Neural crest cell (in vitro differentiated cells): Measurements from ENCODE around the gene R3HDM4. TPM values are rescaled to one million over a fixed set of nuclear protein-coding genes. Genes with fewer than 3 reads are reported as not detected.
"Not testable (repeated sequence)": the region's sequence is repeated elsewhere in the genome, so short reads cannot be mapped to it uniquely, and the experiment has no call there.

Experiments
- DNase-seq: peaks from one replicate; pipeline ENCODE4 v3.0.0; 2021; ENCODE audit warnings: low read depth, mixed read lengths, low spot score
- H3K27ac Mint-ChIP-seq: one replicate; pipeline ENCODE4 v1.8.0; 2021; ENCODE audit warnings: mild to moderate bottlenecking, mixed read lengths; ENCODE audit not compliant: unreplicated experiment
- H3K27me3 Mint-ChIP-seq: 2 replicates; pipeline ENCODE4 v1.8.0; 2021; ENCODE audit warnings: low read depth, mild to moderate bottlenecking, mixed read lengths
- H3K36me3 Mint-ChIP-seq: 2 replicates; pipeline ENCODE4 v1.8.0; 2021; ENCODE audit warnings: low read depth, mild to moderate bottlenecking, mixed read lengths
- H3K4me1 Mint-ChIP-seq: 2 replicates; pipeline ENCODE4 v1.8.0; 2021; ENCODE audit warnings: mixed read lengths
- H3K4me3 Mint-ChIP-seq: one replicate; pipeline ENCODE4 v1.8.0; 2021; ENCODE audit warnings: mild to moderate bottlenecking, mixed read lengths
- H3K9me3 Mint-ChIP-seq: 2 replicates; pipeline ENCODE4 v1.8.0; 2021; ENCODE audit warnings: mixed read lengths
- total RNA-seq: library from RNA; stranded (reverse); gene quantifications from 2 replicates; pipeline ENCODE4 v1.2.1, GENCODE V29; 2021
- TF ChIP-seq, protein P1 (sequence below): fragments of 200-600 bp; sonication (generic); conservative IDR thresholded peaks from 2 replicates; pipeline ENCODE4 v1.5.0; 2021; ENCODE audit warnings: antibody characterized with exemption, mild to moderate bottlenecking

The R3HDM4 gene
- total RNA-seq, 1 donor from 2014 or later, result 50.9 TPM

DNA sequence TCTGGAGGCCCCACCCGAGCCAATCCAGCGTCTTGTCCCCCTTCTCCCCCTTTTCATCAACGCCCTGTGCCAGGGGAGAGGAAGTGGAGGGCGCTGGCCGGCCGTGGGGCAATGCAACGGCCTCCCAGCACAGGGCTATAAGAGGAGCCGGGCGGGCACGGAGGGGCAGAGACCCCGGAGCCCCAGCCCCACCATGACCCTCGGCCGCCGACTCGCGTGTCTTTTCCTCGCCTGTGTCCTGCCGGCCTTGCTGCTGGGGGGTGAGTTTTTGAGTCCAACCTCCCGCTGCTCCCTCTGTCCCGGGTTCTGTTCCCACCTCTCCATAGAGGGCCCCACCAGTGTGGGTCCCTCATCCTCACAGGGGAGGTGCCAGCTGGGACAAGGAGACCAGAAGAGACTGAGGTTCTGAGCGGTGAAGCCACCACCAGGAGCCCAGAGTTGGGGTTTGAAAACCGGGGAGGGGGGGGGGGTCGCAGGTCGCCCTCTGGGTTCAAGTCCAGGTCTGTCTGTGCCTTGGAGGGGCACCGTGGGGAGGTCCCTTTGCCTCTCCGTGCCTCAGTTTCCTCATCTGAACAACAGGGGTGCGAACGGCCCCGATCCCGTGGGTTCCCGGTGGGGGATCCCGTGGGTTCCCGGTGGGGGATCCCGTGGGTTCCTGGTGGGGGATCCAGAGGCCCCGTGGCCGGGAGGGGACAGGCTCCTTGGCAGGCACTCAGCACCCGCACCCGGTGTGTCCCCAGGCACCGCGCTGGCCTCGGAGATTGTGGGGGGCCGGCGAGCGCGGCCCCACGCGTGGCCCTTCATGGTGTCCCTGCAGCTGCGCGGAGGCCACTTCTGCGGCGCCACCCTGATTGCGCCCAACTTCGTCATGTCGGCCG is 60.6 kb downstream of the R3HDM4 start, which contains the start of gene ELANE:
Gene ELANE (plus strand): TSS at position 168 of the 878 bp plus-strand sequence. CDS start 26 bp downstream, at position 194.
- DNase-seq, result no peak
- H3K27me3 Mint-ChIP-seq, result peaks cover 26% of the 10 kb centered on the region
- H3K9me3 Mint-ChIP-seq, result no peaks in the 10 kb centered on the region
- H3K27ac Mint-ChIP-seq, result no peak within 1 kb of the TSS
- no peaks in the 10 kb centered on the region for H3K4me1 Mint-ChIP-seq
- TF ChIP-seq, protein P1, sequence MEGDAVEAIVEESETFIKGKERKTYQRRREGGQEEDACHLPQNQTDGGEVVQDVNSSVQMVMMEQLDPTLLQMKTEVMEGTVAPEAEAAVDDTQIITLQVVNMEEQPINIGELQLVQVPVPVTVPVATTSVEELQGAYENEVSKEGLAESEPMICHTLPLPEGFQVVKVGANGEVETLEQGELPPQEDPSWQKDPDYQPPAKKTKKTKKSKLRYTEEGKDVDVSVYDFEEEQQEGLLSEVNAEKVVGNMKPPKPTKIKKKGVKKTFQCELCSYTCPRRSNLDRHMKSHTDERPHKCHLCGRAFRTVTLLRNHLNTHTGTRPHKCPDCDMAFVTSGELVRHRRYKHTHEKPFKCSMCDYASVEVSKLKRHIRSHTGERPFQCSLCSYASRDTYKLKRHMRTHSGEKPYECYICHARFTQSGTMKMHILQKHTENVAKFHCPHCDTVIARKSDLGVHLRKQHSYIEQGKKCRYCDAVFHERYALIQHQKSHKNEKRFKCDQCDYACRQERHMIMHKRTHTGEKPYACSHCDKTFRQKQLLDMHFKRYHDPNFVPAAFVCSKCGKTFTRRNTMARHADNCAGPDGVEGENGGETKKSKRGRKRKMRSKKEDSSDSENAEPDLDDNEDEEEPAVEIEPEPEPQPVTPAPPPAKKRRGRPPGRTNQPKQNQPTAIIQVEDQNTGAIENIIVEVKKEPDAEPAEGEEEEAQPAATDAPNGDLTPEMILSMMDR, result no peak
- no peak within 1 kb of the TSS for H3K4me3 Mint-ChIP-seq
- no peaks in the 10 kb centered on the region for H3K36me3 Mint-ChIP-seq

DNA sequence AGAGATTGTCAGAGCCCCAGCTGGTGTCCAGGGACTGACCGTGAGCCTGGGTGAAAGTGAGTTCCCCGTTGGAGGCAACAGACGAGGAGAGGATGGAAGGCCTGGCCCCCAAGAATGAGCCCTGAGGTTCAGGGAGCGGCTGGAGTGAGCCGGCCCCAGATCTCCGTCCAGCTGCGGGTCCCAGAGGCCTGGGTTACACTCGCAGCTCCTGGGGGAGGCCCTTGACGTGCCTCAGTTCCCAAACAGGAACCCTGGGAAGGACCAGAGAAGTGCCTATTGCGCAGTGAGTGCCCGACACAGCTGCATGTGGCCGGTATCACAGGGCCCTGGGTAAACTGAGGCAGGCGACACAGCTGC is 62.1 kb downstream of the R3HDM4 start:
- H3K27me3 Mint-ChIP-seq, result peaks cover 33% of the 10 kb centered on the region
- no peak overlapping the region for H3K4me3 Mint-ChIP-seq
- no peak for DNase-seq
- no peaks in the 10 kb centered on the region for H3K9me3 Mint-ChIP-seq
- H3K27ac Mint-ChIP-seq, result no peak overlapping the region
- H3K36me3 Mint-ChIP-seq, result no peaks in the 10 kb centered on the region
- no peaks in the 10 kb centered on the region for H3K4me1 Mint-ChIP-seq
- TF ChIP-seq, protein P1, result no peak

DNA sequence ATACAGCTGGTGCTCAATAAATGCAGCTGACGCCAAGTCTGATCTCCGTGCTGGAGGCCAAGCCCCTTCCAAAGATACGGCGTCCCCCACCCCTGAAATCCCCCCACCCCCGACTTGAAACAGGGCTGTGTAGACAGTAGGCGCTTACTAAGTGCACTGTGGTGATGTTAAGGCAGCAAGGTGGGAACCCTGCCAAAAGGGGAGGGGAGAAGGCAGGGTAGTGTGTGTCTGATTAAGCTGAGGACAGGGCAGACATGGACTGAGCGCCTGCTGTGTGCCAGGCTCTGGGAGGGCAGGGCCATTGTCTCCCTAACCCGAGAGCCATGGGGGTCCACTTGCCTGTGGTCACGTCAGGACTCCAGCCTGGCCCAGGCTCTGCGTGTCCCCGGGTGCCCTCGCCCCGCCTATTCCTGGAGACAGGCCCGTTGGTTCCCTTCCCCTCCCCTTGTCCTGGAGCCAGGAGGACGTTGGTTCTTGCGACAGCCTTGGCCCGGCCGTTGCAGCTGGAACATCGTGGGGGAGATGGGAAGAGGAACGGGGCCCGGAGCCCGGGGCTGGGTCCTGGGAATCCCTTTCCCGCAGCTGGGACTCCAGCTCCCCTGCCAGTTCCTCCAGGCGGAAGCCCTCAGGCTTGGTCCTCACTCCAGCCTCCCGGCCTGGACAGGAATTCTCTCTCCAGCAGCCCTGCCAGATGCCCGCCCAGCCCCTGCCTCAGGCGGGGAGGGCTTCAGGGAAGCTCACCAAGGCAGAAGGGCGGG is 62.6 kb downstream of the R3HDM4 start:
- peaks cover 4% of the 10 kb centered on the region for H3K4me1 Mint-ChIP-seq
- H3K9me3 Mint-ChIP-seq, result no peaks in the 10 kb centered on the region
- H3K36me3 Mint-ChIP-seq, result no peaks in the 10 kb centered on the region
- no peak overlapping the region for H3K27ac Mint-ChIP-seq
- peaks cover 39% of the 10 kb centered on the region for H3K27me3 Mint-ChIP-seq
- no peak overlapping the region for H3K4me3 Mint-ChIP-seq
- no peak for DNase-seq
- TF ChIP-seq, protein P1, result no peak

DNA sequence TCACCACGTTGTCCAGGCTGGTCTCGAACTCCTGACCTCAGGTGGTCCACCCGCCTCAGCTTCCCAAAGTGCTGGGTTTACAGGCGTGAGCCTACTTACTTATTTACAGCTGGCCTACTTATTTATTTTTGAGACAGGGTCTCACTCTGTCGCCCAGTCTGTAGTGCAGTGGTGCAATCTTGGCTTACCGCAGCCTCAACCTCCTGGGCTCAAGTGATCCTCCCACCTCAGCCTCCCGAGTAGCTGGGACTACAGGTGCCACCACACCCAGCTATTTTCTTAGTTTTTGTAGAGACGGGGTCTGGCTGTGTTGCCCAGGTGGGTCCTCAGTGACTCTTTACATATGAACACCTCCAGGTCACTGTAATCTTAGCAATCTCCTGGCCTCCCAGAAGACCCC is 63.8 kb downstream of the R3HDM4 start:
- H3K27ac Mint-ChIP-seq, result not testable (repeated sequence)

DNA sequence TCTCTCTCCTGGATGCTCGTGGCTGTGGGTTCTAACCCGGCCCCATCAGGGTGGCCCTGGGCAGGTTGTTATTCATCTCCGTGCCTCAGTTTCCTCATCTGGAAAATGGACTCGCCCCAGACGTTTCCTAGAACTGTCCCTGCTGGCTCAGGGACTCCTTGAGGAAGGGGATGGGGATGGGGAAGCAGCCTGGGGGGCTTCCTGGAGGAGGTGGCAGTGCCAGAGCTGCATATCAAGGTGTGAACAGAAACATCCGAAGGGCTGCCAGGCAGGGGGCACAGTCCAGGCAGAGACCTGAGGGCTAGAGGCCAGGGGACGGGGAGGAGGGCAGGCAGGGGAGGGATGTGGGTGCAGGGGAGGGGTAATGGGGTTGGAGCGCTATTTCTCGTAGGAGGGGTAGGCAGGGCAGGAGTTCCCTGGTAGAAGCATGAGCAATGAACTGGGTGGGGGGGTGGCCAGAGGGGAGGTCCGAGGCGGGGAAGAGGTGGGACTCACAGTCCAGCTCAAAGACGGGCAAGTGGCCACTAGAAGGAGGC is 64.6 kb downstream of the R3HDM4 start:
- DNase-seq, result no peak
- Mint-ChIP-seq H3K4me1 (peaks cover 4% of the 10 kb centered on the region), H3K27me3 (peaks cover 54% of the 10 kb centered on the region), H3K4me3 (no peak overlapping the region), H3K9me3 (no peaks in the 10 kb centered on the region), H3K27ac (no peak overlapping the region), H3K36me3 (no peaks in the 10 kb centered on the region)
- TF ChIP-seq, protein P1, result no peak

More for the DNA sequence above, 63.8 kb downstream of the R3HDM4 start:
- not testable (repeated sequence) for H3K4me1 Mint-ChIP-seq, H3K9me3 Mint-ChIP-seq, DNase-seq, H3K36me3 Mint-ChIP-seq, H3K4me3 Mint-ChIP-seq
- peaks cover 50% of the 10 kb centered on the region for H3K27me3 Mint-ChIP-seq

Other genes with a start within 250 kb of the R3HDM4 start
- 7.7 and 8.9 TPM in 2 replicates for gene FSTL3, start 236.8 kb downstream of the R3HDM4 start, total RNA-seq
- not detected in 2 replicates for gene PRSS57, start 217.8 kb downstream of the R3HDM4 start, total RNA-seq
- 45.1 and 52.1 TPM in 2 replicates for gene PALM, start 204.3 kb downstream of the R3HDM4 start, total RNA-seq
- gene MISP, start 162.1 kb downstream of the R3HDM4 start, total RNA-seq, result 0.14 TPM in 1 of 2 replicates, not detected in the other
- gene PTBP1, start 115.8 kb downstream of the R3HDM4 start, total RNA-seq, result 674 and 701 TPM in 2 replicates
- gene PLPPR3, start 91.3 kb downstream of the R3HDM4 start, total RNA-seq, result 46.3 and 50.9 TPM in 2 replicates
- 0.30 and 0.68 TPM in 2 replicates for gene AZU1, start 85.4 kb downstream of the R3HDM4 start, total RNA-seq
- gene PRTN3, start 72.2 kb downstream of the R3HDM4 start, total RNA-seq, result not detected in 2 replicates
- gene ELANE, start 60.9 kb downstream of the R3HDM4 start, total RNA-seq, result not detected in 2 replicates
- gene CFD, start 53.6 kb downstream of the R3HDM4 start, total RNA-seq, result not detected in 2 replicates
- 73.9 and 77.7 TPM in 2 replicates for gene MED16, start 20.0 kb downstream of the R3HDM4 start, total RNA-seq
- not detected in 2 replicates for gene RNU6-9, start 19.7 kb downstream of the R3HDM4 start, total RNA-seq
- gene KISS1R, start 4.1 kb upstream of the R3HDM4 start, total RNA-seq, result 2.2 and 2.4 TPM in 2 replicates
- gene ARID3A, start 12.8 kb upstream of the R3HDM4 start, total RNA-seq, result 48.4 and 58.9 TPM in 2 replicates
- gene WDR18, start 71.1 kb upstream of the R3HDM4 start, total RNA-seq, result 65.2 and 67.4 TPM in 2 replicates
- 0.12 TPM in 1 of 2 replicates, not detected in the other for gene GRIN3B, start 87.2 kb upstream of the R3HDM4 start, total RNA-seq
- 164 and 170 TPM in 2 replicates for gene TMEM259, start 107.9 kb upstream of the R3HDM4 start, total RNA-seq
- gene RNU6-2, start 108.3 kb upstream of the R3HDM4 start, total RNA-seq, result not detected in 2 replicates
- 140 and 141 TPM in 2 replicates for gene CNN2, start 113.4 kb upstream of the R3HDM4 start, total RNA-seq
- 12.8 and 16.3 TPM in 2 replicates for gene ABCA7, start 126.9 kb upstream of the R3HDM4 start, total RNA-seq
- 1.6 and 1.7 TPM in 2 replicates for gene ARHGAP45, start 153.9 kb upstream of the R3HDM4 start, total RNA-seq
- 256 and 257 TPM in 2 replicates for gene POLR2E, start 182.2 kb upstream of the R3HDM4 start, total RNA-seq
- 300 and 313 TPM in 2 replicates for gene GPX4, start 190.8 kb upstream of the R3HDM4 start, total RNA-seq